ENCODE measurements around the gene ARAP2.

DNA sequence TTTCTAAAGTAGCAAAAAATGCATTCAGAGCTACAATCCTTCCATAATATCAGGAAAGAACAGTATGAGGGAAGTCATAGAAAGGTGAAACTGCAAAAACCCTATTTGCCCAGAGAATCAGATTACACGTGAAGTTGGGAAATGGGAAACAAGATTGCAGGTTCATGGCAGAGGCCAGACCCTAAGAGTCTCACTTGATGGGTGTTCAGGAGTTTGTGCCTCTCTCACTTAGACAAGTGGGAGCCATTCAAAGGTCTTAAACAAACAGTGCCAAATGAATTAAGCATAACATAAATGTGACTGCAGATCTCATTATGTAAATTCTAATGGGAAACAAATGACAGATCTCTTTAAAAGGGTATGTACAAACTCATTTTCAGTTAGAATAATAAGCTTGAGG, 91.6 kb downstream of the ARAP2 start:
- TF ChIP-seq POLR2AphosphoS5 (IDR thresholded peaks at IDR 0.05) (no peak), POLR2A (IDR thresholded peaks at IDR 0.05; ENCODE audit: low read depth) (no peak), EP300 (IDR thresholded peaks at IDR 0.05) (no peak)
- TF ChIP-seq, protein P1, sequence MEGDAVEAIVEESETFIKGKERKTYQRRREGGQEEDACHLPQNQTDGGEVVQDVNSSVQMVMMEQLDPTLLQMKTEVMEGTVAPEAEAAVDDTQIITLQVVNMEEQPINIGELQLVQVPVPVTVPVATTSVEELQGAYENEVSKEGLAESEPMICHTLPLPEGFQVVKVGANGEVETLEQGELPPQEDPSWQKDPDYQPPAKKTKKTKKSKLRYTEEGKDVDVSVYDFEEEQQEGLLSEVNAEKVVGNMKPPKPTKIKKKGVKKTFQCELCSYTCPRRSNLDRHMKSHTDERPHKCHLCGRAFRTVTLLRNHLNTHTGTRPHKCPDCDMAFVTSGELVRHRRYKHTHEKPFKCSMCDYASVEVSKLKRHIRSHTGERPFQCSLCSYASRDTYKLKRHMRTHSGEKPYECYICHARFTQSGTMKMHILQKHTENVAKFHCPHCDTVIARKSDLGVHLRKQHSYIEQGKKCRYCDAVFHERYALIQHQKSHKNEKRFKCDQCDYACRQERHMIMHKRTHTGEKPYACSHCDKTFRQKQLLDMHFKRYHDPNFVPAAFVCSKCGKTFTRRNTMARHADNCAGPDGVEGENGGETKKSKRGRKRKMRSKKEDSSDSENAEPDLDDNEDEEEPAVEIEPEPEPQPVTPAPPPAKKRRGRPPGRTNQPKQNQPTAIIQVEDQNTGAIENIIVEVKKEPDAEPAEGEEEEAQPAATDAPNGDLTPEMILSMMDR (IDR thresholded peaks at IDR 0.05): no peak
